Measurements from ENCODE around the gene CACNA1D.
A peak's percentile ranks its signal among the peaks of the same experiment; 100 is the strongest.

The CACNA1D gene

DNA sequence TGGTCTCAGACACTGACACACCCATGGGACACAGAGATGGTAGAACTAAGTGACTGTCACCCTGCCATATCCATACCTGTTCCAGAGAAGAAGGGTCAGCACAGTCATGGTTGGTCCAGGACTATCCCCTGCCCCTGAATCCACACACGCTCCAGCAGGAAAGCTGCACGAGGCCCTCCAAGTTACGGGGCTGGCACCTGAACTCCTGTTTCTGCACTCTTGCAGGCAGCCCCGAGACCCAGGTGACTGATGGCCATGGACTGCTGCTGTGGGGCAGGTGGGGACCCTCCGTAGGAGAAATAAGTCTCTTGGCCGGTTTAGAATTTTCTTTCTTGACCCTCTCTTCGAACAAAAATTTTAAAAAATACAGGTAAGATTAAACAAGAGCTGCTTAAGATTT is 321.2 kb downstream of the CACNA1D start:
- no peak for DNase-seq

DNA sequence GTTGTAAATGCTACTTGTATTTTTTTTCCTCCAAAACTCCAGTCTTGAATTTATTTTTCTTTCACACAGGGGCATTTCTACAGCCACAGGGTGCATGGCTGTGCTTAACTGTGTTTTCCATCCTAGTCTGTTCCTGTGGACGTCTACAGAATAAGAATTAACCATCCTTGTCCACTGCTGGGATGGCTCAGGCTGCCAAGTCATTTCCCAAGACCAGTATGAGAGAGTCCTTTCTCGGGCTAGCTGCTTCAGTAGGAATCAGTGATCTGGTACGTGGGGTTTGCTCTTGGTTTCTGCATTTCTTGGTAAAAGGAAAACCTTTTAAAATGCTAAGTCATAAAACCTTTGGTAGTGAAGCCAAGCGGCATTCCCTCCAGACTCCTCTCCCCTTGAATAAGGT is 322.0 kb downstream of the CACNA1D start:
- no peak for DNase-seq

DNA sequence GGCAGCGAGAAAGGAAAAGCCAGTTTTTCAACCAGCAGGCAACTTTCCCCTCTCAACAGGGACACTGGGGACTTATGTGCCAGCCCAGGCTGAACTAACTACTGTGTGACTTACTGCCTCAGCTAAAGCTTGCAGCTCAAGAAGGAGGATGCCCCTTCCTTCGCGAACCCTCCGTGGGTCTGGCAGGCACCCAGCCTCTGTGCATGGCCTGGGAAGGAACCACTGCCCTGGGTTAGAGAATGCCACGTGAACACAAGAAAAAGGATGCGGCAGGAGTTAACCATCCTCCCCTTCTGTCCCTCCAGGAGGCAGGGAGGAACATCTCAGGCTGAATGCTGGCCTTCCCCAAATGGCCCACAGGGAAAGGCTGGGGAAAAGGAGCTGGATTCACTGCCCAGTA is 322.8 kb downstream of the CACNA1D start:
- no peak for DNase-seq

DNA sequence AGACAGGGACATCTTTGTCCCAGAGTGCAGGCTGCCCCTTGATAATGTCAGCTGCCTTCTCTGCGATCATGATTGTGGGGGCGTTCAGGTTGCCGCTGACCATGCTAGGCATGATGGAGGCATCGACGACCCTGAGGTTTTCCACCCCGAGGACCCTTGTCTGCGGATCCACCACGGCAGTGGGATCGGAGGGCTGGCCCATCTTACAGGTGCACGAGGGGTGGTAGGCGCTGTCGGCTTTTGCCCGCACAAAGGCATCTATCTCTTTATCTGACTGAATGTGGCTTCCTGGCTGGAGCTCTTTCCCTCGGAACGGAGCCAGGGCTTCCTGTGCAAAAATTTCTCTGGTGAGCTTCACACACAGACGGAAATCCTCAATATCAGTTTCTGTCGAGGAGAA is 323.4 kb downstream of the CACNA1D start:
- DNase-seq: no peak

DNA sequence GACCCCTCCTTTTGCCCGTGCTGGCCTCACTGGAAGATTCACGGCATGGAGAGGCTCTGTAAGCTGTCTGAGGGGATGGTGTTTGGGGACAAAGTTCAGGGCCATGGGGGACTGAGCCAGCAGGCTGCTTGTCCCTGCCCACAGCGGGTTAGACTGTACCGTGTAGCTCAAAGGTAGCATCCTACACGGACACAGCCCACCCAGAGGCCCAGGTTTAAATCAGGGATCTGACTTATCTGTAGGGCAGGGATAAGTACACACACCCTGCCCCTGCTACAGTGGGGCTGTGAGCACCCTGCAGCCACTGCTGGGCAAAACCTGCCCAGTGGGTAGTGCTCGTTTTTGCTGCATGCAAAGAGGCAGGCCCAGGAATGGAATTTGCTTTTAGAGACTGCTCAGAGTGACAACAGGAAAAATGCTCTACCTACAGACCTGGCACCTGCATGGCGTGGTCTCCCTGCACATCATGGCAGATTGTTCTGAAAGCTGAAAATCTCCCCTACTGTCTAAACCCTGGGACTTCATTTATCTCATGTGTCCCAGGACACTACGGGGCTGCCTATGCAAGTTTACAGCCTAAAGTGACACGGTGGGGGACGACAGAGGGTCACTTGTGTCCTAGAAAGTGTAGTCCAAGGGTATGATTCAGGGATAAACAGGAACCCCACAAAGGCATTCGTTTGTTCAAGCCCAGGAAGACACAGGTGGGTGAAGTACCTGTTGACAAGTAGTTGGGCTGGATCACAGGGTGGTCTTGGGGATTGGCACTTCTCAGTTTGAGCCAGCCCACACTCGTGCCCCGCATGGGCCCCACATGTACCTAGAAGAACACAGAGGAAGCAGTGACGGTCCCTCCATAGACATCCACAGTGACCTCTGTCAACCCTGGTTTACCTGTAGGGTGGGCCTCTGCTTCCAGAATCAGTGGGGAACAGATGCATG is 324.1 kb downstream of the CACNA1D start:
- DNase-seq: no peak

DNA sequence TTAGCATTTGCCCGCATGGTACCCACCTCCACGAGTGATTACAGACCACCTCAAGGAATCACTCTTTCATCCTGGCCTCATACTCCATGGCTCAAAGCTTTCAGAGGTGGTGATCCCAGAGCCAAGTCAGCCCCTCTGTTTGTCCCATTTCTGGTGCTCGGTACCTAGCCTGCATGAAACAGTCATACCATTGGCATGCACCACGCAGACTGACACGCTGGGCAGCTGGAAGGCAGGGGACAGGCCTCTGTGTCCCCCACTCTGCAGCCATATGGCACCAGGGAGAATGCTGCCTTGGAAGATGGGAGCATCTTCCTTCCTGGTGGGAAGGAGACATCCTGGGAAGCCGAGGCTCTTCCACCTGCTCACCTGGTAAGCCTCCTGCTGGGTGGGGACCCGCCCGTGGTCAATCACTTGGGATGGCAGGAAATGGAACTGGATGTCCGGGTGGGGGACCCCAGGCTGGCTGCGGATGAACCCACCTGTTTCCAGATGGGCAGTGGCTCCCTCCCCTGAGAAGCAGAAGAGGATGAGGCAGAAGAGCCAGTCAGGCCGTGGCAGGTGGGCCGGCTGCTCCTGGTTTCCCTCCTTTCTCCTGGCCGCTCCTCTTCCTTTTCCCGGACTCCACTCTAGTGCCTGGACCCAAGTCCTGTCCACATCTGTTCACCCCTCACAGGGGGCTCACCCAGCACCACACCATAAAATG is 324.9 kb downstream of the CACNA1D start:
- no peak for DNase-seq

DNA sequence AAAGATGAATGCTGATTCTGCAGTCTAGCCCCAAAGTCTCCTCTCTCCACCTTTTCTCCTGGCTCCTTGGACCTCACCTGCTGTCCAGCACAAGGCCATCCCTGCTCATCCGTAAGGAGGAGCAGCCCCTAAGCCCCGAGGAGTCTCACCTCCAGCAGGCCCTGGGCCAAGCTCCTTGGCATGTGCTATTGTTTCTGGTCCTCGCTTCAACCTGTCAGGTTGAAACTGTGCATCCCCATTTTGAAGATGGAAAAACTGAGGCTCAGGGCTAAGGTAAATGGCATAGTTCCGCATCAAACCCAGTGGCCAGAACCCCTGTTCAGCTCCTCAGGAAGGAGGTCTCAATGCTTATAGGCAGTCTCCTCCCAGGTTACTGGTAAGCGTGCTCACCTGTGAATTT is 325.7 kb downstream of the CACNA1D start:
- DNase-seq: no peak

DNA sequence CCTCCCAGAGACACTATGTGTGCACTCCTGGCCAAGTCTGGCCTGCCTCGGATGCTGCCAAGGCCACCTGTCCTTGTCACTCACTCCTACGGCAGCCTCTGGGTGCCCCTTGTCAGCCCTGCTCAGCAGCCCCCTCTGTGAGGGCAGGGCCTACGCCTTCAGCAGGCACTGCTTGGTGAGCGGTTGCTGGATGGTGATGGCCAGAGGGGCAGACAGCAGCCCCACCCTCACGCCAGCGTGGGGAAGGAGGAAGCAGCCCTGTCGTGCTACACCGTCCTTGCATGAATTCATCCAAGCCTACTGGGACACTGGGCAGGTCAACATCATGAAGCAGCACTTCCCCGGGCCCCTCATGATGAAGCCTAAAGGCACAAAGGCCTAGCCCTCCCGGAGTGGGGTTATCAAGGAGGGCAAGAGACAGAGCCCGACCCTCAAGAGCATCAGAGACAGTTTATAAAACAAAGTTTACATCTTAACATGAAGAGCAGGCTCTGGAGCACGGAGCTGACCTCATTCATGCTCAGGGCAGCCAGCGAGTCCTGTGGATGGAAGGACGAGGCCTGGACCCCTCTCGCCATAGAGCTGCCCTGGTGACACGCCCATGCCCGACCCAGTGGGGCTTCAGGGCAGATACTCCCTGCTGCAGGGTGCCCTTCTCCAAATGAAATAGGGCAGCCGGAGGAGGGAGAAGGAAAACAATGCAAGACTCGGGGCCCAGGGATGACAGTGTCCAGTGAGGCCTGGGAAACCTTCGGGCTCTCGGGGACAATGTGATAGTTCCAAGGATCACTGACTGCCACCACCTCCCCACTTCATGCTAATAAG is 326.6 kb downstream of the CACNA1D start:
- no peak for DNase-seq

DNA sequence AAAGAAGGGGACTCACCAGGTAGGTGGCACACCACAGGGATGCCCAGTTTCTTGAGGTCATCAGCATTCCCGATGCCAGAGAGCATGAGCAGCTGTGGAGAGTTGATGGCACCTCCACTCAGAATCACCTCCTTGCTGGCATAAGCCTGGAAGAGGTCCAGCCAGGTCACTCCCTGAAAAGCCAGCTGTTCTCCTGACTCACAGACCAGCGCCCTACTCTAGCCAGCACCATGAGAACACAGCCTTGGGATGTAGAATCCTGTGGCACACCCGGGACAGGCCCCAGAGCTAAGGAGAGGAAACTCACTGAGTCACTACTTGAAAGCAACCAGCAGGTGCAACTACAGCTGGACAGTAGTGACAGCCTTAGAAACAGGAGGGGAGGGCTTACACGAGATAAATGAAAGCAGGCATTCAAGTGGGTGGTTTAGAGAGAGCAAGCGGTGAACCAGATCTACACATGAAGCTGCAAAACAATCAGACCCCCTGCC is 327.3 kb downstream of the CACNA1D start:
- no peak for DNase-seq

DNA sequence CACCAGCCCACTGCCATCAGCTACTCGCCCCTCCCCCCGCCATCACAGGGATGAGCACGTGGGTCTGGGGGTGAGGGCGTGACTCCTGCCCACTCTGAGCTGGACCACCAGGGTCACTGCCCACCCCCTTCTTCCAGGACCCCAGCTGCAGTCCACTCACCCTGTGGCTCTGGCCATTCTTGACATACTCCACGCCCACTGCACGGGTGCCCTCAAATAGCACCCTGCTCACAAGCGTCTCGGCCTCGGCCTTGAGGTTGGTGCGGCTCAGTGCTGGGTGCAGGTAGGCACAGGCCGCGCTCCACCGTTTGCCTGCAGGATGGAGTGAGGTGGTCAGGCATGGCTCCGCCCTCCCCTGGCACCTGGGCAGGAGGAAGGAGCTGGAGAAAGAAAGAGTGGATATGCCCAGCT is 327.9 kb downstream of the CACNA1D start:
- DNase-seq: no peak

DNA sequence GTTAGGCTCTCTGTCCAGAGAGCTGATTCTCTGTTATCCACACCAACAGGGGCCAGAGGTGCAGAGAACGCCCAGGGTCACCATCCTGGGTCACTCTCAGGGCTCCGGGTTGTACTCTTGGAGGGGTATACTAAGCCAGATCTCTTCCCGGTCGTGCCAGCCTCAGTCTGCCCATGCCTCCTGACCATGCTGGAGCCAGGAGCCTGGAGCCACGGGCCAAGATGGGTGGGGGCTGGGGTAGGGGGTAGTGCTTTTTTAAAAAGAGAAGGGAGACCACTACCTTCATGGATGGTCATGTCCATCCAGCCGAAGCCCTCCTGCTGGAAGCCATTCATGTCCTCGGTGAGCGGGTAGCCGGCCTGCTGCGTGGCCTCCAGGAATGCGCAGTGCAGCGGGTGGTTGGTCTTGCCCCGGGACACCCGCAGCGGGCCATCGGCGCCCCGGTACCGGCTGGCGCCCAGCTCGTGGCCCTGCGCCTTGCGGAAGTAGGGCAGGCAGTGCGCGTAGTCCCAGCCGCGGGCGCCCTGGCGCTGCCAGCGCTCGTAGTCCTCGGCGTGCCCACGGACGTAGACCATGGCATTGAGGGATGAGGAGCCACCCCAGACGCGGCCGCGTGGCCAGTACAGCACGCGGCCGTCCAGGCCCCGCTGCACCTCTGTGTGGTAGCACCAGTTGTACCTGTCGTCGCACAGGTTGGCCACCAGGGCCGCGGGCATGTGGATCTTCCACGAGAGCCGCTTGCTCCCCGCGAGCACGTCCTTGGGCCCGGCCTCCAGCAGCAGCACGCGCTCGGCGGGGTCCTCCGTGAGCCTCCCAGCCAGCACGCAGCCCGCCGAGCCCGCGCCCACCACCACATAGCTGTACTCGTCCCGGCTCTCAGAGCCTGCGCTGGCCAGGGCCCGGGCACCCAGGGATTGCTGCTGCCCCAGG is 328.9 kb downstream of the CACNA1D start:
- DNase-seq: no peak

DNA sequence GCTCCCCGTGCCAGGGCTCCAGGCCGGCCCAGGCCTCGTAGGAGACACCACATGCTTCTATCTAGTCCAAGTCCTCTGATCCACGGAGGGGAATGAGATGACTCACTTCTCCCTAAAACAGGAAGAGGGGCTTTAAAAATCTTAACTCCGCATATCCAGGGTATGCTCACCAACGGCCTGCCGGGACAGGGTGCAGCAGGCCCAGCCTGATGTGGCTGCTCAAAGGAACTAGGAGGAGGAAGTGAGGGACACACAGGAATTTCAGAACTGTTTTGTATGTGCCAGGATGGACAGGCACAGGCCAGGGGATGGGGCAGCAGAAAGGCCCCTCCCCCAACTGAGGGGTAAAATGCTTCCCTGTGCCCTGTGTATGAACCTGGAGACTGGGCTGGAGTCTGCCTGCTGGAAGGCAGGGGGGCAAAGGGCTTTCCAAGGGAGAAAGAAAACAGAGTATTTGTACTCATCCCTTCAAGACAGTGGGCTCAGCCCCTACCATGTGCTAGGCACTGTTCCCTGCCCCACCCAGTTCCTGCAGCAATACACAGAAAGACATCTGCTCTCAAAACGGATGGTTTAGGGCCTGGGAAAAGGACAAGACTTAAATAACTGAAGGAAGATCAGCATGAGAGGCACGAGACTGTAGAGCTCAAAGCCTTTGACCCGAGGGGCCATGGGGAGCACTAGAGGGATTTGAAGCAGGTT is 329.7 kb downstream of the CACNA1D start:
- no peak for DNase-seq

DNA sequence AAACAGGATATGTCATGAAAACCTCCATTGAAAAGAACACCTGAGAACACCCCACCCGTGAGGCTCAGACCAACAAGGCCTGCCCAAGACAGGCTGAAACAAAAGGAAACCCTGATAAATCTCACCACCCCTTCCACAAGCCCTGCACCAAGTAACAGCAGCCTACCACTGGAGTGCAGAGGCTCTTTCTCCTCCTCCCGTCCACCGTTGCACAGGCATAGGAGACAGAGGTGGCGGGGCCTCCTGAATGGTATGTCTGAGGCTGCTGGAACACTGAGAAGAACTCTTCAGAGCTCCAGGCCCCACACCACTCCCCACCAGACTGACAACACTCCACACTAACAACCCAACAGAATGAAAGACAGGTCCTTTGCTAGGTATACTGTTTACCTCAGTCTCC is 330.4 kb downstream of the CACNA1D start:
- DNase-seq: no peak

DNA sequence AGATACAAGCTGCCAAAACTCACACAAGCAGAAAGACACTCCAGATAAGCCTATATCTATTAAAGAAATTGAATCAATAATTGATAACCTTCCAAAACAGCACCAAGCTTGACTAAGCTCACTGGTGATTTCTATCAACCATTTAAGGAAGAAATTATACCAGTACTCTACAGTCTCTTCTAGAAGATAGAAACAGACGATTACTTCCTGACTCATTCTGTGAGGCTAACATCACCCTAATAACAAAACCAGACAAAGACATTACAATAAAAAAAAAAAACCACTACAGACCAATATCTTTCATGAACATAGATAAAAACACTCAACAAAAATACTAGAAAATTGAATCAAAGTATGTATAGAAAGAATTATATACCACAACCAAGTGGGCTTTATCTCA is 331.6 kb downstream of the CACNA1D start:
- DNase-seq: no peak

DNA sequence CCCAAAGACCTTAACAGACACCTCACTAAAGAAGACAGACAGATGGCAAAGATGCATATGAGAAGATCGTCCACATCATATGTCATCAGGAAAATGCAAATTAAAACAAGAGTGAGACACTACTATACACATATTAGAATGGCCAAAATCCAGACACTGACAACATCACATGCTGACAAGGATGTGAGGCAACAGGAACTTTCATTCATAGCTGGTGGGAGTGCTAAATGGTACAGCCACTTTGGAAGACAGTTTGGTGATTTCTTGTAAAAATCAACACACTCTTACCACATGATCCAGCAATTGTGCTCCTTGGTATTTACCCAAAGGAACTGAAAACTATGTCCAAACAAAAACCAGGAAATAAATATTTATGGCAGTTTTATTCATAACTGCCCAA is 334.2 kb downstream of the CACNA1D start:
- no peak for DNase-seq

DNA sequence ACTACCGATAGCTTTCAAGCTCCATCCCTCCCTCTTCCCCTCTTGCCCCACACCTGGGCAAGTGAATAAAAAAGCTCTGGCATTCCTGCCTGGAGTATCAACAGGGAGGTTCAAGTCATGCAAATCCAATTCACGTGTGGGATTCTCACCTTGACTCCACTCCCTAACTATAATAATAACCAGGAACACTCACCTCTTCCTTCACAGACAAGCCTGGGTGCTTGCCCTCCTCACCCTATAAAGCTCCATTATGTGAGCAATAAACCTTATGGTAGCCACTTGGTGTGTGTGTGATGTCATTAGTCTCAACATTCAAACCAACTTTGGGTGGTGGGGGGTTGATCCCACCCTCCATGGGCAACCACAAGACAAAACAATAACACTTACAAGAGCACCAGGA is 335.2 kb downstream of the CACNA1D start:
- no peak for DNase-seq

DNA sequence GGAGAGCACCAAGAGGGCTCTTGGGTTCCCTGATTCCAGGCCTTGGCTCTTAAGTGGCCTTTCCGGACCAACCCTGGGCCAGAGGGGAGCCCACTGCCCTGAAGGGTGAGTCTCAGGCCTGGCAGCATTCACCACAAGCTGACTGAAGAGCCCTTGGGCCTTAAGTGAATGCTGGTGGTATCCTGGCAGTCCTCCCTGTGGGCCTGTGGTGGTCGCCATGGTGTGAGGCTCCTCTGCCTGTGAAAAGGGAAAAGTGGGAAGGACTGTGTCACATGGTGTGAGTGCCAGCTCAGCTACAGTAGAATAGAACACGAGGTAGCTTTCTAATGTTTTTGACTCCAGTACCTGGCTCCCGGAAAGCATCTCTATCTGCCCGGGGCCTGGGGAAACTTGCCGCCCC is 336.5 kb downstream of the CACNA1D start:
- DNase-seq: no peak

DNA sequence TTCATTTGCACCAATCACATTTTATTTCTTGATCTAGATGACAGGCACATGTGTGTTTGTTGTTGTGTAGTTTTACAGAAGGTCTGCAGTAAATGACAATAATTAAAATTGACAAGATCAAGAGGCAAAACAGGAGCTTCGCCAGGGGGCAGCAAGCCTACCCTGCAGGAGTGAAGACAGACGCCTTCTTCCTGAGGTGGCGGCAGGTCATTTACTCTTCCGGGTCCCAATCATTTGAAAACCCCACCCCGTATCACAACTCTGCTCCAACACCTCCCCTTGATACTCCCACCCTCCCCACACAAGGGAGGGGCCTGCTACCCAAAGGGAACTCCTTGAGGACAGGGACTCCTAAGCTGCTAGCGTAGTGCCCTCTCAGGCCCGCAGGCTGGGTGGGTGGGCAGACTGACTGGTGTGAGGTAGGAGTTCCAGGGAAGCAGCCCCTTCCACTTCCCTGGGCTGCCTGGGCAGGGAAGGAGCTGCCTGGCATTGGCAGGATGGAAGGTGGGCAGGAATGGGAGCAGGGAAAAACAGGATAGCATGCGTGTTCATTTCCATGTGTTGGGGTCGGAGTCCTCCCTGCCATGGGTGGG is 338.7 kb downstream of the CACNA1D start:
- DNase-seq: no peak

DNA sequence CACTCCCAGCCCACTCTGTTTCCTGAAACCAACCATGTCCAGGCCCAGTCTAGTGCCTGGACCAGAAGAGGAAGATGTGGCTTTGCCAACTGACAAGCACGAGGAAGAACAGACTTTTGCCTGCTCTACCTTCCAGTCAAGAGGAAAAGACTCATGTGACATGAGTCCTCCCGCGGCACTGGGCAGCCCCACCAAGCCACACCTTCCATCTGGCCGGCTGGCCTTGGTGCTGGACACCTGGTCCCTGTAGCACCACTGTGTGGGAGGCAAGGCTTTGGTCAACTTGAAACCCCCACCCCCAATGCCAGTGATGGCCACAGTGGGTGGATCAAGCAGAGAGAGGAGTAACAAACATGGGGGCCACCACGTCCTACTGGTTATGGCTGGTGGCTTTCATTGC is 339.3 kb downstream of the CACNA1D start:
- DNase-seq: no peak

DNA sequence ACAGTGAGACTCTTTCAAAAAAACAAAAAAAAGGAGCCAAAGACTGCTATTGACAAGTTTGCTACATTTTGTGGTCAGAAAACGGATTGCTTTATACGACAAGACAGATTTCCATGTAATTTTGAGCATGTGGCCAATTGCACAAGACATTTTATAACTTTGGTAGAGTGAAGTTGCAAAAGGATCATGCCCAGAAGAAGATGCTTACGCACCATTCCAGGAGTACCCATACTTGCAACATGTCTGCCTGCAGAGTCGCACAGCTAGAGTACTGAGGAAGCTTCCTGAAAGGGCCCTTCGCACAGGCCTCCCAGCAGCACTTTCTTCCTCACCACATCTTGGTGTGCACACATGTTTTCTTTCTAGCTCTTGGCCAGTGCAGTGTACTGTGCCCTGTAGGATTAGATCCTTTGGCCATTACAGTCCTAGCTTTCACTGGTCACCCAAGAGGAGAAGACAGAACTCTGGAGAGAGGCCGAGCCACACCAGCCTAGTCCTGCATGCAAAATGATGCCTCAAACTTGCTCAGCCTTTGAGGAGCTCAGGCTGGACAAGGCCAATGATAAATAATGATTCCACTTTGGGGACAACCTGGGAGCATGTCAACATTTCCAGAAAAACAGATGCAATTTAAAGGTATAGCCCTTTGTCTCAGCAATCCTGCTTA is 340.2 kb downstream of the CACNA1D start:
- DNase-seq: peak; percentile 76

Data from SIG-M5 (cell line).